ENCODE results near the gene CCR5AS.

The CCR5AS gene

DNA sequence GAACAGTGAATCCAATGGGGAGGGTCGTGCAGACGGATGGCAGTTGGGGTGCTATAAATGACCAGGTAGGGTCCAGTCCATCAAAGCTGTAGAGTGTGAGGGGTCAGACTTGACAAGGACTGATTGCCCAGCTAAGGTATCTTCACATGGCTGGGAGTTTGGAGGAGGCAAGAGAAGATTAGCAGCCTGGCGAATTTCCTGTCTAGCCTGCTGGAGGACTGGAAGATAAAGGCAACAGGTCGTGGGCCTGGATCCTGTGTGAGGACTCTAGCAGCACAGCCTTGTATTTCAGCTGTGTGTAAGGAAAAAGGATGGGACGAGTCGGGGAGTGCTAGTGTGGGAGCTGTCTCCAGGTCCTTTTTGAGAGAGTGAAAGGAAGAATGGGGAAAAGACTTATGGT, 17.6 kb downstream of the CCR5AS start:
- no peak overlapping the region for H4K8ac ChIP-seq (ENCODE audit: extremely low read depth, insufficient read depth, low read length)
- peaks cover 0 to 6% (median 0%) of the 10 kb centered on the region in 4 experiments; a peak in 1 of 7 replicates for H3K4me1 ChIP-seq (replicated peaks in 1 of 4; ENCODE audit: control insufficient read depth in 3 of 4, insufficient read depth in 4 of 4, low read length in 3 of 4)
- no peaks in the 10 kb centered on the region for H3K27me3 ChIP-seq (replicated peaks in 1 of 4; ENCODE audit: control insufficient read depth in 3 of 4, extremely low read depth in 1 of 4, insufficient read depth in 3 of 4, low read length in 3 of 4)
- DNase-seq (ENCODE audit: low read depth in 1 of 2, low spot score in 2 of 2) (no peak), FAIRE-seq (no peak)
- H4K20me1 ChIP-seq (replicated peaks in 1 of 2; ENCODE audit: control insufficient read depth in 1 of 2, insufficient read depth in 2 of 2, low read length in 2 of 2) = no peaks in the 10 kb centered on the region
- no peak overlapping the region for H3K9ac ChIP-seq (replicated peaks in 1 of 4; ENCODE audit: extremely low read depth in 1 of 4, low read depth in 3 of 4, low read length in 3 of 4)
- ChIA-PET CTCF (ENCODE audit: partially characterized antibody) (interaction anchor here (0.8 to 1.5 kb wide), 5 partner anchors 8 to 239 kb away, joined by 3 to 6 read pairs (median 3); no protein-coding TSS in a partner anchor), POLR2A (ENCODE audit: partially characterized antibody) (no interaction called here)
- H2AK5ac ChIP-seq (ENCODE audit: low read depth, low read length) = no peak overlapping the region
- no peak overlapping the region for H2AFZ ChIP-seq (ENCODE audit: low read length)
- H3K23ac ChIP-seq (ENCODE audit: insufficient read length) = no peak overlapping the region
- no peak overlapping the region for H2BK12ac ChIP-seq (ENCODE audit: low read depth, low read length)
- H2BK5ac ChIP-seq (ENCODE audit: low read depth, low read length) = no peak overlapping the region
- H3K14ac ChIP-seq (ENCODE audit: insufficient read length) = no peak overlapping the region
- H2BK120ac ChIP-seq (replicated peaks; ENCODE audit: low read depth, low read length) = no peak overlapping the region
- H4K5ac ChIP-seq (ENCODE audit: insufficient read length, low read depth, low read length) = no peak overlapping the region
- no peak overlapping the region for H3K56ac ChIP-seq (replicated peaks; ENCODE audit: insufficient read length, low read depth, low read length)
- no peak overlapping the region for H3K18ac ChIP-seq (ENCODE audit: extremely low read depth, low read length)
- H3K79me2 ChIP-seq (ENCODE audit: control insufficient read depth in 1 of 2, insufficient read depth in 2 of 2, low read length in 2 of 2) = no peaks in the 10 kb centered on the region
- TF ChIP-seq JUN (IDR thresholded peaks at IDR 0.05; ENCODE audit: low read depth, low read length) (no peak), SRF (IDR thresholded peaks at IDR 0.05; ENCODE audit: low read depth, low read length) (no peak), TEAD4 (IDR thresholded peaks at IDR 0.05; ENCODE audit: low read depth, low read length) (no peak)
- no peak overlapping the region for H3K4me3 ChIP-seq (ENCODE audit: extremely low read depth in 1 of 4, insufficient read depth in 2 of 4, low read depth in 3 of 4, low read length in 4 of 4)
- no peak overlapping the region for H2BK15ac ChIP-seq (ENCODE audit: low read length)
- WGBS, 2 experiments (ENCODE audit: extremely low coverage in 1 of 2, insufficient coverage in 1 of 2, insufficient read length in 1 of 2, insufficient replicate concordance in 2 of 2, low coverage in 1 of 2, low lambda C conversion rate in 2 of 2, missing lambda C conversion rate in 1 of 2) = 74% methylated on average over 6 of the region's 6 CpGs; no CpG with 5 or more reads in 1 of the 2 experiments
- H2BK20ac ChIP-seq (ENCODE audit: low read length) = no peak overlapping the region
- H3K4ac ChIP-seq (replicated peaks; ENCODE audit: insufficient read length, low read depth, low read length) = no peak overlapping the region
- no peaks in the 10 kb centered on the region for H3K79me1 ChIP-seq (ENCODE audit: low read depth, low read length)
- no peak overlapping the region for H4K91ac ChIP-seq (replicated peaks; ENCODE audit: insufficient read length, low read length)
- H3K9me3 ChIP-seq (ENCODE audit: insufficient read depth in 2 of 2, low read depth in 1 of 2, low read length in 1 of 2) = no peaks in the 10 kb centered on the region
- H3K27ac ChIP-seq (ENCODE audit: low read depth, low read length) = no peak overlapping the region
- H3K36me3 ChIP-seq (ENCODE audit: control insufficient read depth in 2 of 4, insufficient read depth in 4 of 4, low read length in 3 of 4) = no peaks in the 10 kb centered on the region
- H3K4me2 ChIP-seq (ENCODE audit: insufficient read depth in 1 of 2, low read depth in 2 of 2, low read length in 2 of 2) = no peak overlapping the region
- H3K23me2 ChIP-seq (ENCODE audit: low read depth, low read length) = no peaks in the 10 kb centered on the region
